Activated naive CD8-positive, alpha-beta T cell (primary cell): ENCODE results near the gene AGBL4.

Source experiments
- H3K27ac Mint-ChIP-seq: one replicate; pipeline ENCODE4 v1.8.0; 2021; ENCODE audit warnings: mixed read lengths
- H3K27me3 Mint-ChIP-seq: one replicate; pipeline ENCODE4 v1.8.0; 2021; ENCODE audit warnings: mixed read lengths
- H3K36me3 Mint-ChIP-seq: one replicate; pipeline ENCODE4 v1.8.0; 2021; ENCODE audit warnings: mixed read lengths
- H3K4me1 Mint-ChIP-seq: one replicate; pipeline ENCODE4 v1.8.0; 2021; ENCODE audit warnings: low read depth, mixed read lengths
- H3K4me3 Mint-ChIP-seq: one replicate; pipeline ENCODE4 v1.8.0; 2021; ENCODE audit warnings: mild to moderate bottlenecking, mixed read lengths
- H3K9me3 Mint-ChIP-seq: one replicate; pipeline ENCODE4 v1.8.0; 2021; ENCODE audit warnings: low read depth, mixed read lengths

The AGBL4 gene

DNA sequence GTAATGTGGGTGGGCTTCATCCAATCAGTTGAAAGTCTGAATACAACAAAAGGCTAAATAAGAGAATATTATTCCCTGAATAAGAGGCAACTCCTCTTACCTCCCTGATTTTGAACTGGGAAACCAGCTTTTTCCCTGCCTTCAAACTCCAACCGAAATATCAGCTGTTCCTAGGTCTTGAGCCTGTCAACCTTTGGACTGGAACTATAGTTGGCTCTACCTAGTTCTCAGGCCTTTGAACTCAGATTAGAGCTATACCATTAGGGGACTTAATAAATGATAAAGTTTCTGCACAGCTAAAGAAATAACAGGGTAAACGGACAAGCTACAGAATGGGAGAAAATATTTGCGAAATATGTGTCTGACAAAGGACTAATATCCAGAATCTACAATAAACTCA, 1203.3 kb downstream of the AGBL4 start:
- Mint-ChIP-seq H3K4me1 (no peaks in the 10 kb centered on the region), H3K9me3 (no peaks in the 10 kb centered on the region)

DNA sequence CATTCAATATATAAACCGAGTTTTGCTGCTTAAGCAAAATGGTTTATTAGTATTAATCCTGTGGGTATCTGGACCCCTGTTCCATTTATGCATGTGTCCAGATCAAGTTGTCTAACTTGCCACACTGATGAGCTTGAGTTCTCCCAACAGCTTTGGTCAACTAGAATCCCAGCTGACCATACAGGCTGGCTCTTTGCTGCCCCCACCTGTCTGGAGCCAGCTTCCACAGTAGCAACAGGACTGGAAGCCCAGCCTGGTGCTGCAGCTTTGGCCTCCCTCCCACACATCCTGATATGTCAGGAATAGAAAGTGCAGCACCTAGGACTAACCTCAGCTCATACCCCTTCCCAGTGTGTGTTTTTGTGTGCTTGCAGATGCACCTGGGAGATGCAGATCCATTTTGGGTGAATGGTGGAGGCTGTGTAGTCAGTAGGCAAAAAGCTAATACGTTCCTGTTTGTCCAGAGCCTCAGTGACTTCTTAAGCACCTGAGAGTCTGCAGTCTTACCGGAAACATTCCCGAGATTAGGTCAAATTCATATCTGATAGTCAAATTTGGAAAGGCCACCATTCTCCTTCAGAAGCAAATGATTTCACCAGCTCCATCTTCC, 1206.1 kb downstream of the AGBL4 start:
- Mint-ChIP-seq H3K9me3 (no peaks in the 10 kb centered on the region), H3K4me3 (no peak overlapping the region), H3K4me1 (no peaks in the 10 kb centered on the region), H3K36me3 (no peaks in the 10 kb centered on the region), H3K27me3 (peaks cover 9% of the 10 kb centered on the region), H3K27ac (no peak overlapping the region)

More for the DNA sequence above, 1203.3 kb downstream of the AGBL4 start:
- H3K4me3 Mint-ChIP-seq: no peak overlapping the region
- peaks cover 7% of the 10 kb centered on the region for H3K27me3 Mint-ChIP-seq
- no peak overlapping the region for H3K27ac Mint-ChIP-seq
- H3K36me3 Mint-ChIP-seq: no peaks in the 10 kb centered on the region

DNA sequence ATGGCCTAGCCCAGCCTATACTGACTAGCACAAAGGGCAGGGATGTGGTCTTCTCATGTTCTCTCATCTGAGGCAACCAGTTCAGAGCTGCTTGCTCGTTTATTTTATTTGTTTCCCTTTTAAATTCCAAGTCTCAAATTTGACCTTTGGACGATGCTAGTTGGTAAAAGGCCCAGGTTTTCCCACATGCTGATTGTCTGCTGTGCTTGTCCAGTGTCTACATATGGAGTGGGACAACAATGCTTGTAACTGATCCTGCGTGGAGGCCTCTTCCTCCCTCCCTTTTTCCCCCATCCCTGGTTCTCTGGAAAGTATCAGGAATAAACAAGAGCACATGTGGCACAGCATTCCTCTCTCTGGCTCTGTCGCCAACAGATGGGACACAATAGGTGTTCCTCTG, 1213.0 kb downstream of the AGBL4 start:
- Mint-ChIP-seq H3K9me3 (no peaks in the 10 kb centered on the region), H3K4me1 (no peaks in the 10 kb centered on the region), H3K4me3 (no peak overlapping the region), H3K27me3 (peaks cover 6% of the 10 kb centered on the region), H3K27ac (no peak overlapping the region), H3K36me3 (no peaks in the 10 kb centered on the region)

DNA sequence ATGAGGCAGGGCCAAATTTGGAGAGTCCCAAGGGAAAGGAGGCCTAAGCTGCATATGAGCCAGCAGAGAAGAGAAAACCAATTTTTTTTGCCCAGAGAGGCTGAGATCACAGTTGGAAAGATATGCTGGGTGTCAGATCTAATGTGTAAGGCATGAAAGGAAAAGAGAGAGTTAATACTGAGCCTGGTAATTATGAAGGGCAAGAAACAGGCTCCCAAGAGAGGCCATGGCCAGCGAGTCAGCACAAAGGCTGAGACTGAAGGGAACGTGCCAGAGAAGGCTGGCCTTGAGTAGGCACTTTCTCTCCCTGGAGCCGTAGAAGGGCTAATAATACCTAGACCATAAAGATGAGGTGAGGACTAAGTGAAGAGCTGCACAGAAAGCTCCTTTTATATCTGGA, 1215.3 kb downstream of the AGBL4 start:
- Mint-ChIP-seq H3K4me1 (no peaks in the 10 kb centered on the region), H3K9me3 (no peaks in the 10 kb centered on the region), H3K27ac (no peak overlapping the region), H3K27me3 (peaks cover 6% of the 10 kb centered on the region), H3K4me3 (no peak overlapping the region), H3K36me3 (no peaks in the 10 kb centered on the region)

DNA sequence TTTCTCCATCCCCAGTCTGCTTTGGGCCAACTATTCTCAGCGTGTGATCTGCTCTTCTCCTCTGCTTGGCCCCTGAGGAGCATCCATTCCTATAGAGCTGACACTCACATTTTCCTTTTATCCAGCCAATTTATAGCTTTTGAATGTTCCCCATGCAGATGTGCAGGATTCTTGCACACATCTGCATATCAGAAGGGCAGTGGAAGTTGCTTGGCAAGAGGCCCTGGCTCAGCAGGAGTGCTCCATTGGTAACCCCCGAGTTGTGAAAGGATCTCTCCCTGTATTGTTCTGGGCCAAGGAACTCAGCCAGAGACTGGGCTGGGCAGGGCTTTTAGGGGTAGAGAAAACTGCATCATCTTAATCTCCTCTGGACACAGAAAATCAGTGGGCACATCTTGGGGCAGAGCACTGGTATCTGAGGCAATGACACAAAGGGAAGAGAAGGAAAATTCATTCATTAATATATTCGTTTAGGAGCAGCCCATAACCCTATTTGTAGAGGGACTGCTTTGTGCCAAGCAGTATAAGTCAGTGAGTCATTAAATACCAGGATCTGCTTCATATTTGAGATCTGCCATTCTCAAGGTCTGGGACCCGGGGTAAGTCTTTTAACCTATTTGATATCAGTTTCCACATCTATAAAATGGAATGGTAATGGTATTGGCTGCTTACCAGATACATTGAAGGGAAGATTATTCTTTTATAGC, 1216.0 kb downstream of the AGBL4 start:
- no peaks in the 10 kb centered on the region for H3K36me3 Mint-ChIP-seq
- no peak overlapping the region for H3K4me3 Mint-ChIP-seq
- H3K27me3 Mint-ChIP-seq: peaks cover 6% of the 10 kb centered on the region
- H3K4me1 Mint-ChIP-seq: no peaks in the 10 kb centered on the region
- no peak overlapping the region for H3K27ac Mint-ChIP-seq
- no peaks in the 10 kb centered on the region for H3K9me3 Mint-ChIP-seq

DNA sequence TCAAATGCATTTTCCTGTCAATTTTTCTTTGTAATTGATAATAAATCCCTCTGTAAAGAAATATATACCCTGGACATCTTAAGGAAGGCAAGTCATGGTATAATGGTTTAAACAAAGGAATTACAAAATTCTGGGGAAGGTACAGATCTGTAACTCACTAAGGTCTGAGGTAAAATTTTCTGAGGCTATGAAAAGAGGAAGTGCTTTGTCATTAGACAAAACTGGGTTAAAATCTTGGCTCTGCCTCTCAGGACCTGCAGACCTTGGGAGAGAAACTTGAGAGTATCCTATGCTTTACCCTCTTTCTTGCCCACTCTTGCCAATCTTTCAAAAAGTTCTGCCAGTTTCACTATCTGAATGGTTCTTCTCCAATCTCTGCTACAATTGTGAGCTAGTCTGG, 1220.3 kb downstream of the AGBL4 start:
- H3K4me3 Mint-ChIP-seq: no peak overlapping the region
- no peak overlapping the region for H3K27ac Mint-ChIP-seq
- peaks cover 11% of the 10 kb centered on the region for H3K27me3 Mint-ChIP-seq
- no peaks in the 10 kb centered on the region for H3K4me1 Mint-ChIP-seq
- H3K9me3 Mint-ChIP-seq: peaks cover under 1% of the 10 kb centered on the region
- H3K36me3 Mint-ChIP-seq: no peaks in the 10 kb centered on the region

DNA sequence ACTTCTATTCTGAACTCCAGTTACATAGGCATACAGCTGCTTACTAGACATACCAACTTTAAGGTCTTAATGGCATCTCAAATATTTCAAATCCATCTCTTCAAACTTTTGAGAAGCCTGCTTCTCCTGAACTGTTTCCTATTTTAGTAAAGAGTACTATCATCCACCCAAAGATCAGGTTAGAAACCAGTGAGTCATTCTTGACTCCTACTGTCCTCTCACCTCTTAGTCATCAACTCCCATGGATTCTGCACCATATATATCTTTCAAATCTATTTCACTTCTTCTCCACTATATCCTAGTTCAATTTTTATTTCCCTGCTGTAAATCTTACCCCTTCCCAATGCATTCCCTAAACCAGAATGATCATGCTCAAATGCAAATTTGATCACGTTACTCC, 1228.9 kb downstream of the AGBL4 start:
- H3K36me3 Mint-ChIP-seq: no peaks in the 10 kb centered on the region
- H3K4me3 Mint-ChIP-seq: no peak overlapping the region
- no peaks in the 10 kb centered on the region for H3K4me1 Mint-ChIP-seq
- H3K9me3 Mint-ChIP-seq: peaks cover 4% of the 10 kb centered on the region
- peaks cover 7% of the 10 kb centered on the region for H3K27me3 Mint-ChIP-seq
- H3K27ac Mint-ChIP-seq: no peak overlapping the region

DNA sequence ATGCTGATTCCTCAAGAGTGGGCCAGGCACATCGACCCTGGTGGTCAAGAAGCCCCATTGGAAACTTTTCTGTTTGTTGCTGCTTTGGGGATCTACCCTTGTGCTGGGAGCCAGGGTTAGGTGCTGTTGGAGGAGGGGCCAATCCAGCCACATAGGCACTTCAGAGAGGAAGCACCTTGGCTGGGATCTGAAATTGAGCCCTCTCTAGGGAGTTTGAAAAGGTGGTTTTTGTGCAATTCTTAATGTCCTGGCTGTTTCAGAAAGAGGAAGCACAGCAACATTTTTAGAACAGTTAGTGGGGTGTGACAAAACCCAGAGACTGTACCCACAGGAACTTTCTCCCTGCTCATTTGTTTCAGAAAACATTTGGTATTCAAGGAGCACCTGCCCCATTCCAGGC, 1229.9 kb downstream of the AGBL4 start:
- Mint-ChIP-seq H3K36me3 (no peaks in the 10 kb centered on the region), H3K4me3 (no peak overlapping the region), H3K27me3 (peaks cover 7% of the 10 kb centered on the region), H3K9me3 (peaks cover 4% of the 10 kb centered on the region), H3K4me1 (no peaks in the 10 kb centered on the region), H3K27ac (no peak overlapping the region)

DNA sequence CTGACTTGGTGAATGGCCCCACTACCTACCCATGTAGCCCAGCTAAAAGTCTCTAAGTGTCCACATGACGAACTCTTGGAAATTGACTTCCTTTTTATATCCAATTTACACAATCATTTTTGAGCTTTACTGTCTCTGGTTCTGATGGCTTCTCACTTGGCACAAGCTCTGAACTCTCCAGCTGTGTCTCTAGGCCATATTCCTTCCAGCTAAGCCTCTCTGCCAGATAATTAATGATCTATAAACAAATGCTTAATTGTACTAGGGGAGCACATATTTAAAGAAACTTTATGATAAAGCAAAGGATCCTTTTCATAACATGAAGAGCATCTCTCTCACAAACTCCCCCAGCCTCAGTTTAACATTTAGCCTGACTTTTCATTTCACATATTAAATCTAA, 1230.8 kb downstream of the AGBL4 start:
- Mint-ChIP-seq H3K9me3 (no peaks in the 10 kb centered on the region), H3K4me1 (no peaks in the 10 kb centered on the region), H3K4me3 (no peak overlapping the region), H3K36me3 (no peaks in the 10 kb centered on the region), H3K27ac (no peak overlapping the region), H3K27me3 (peaks cover 4% of the 10 kb centered on the region)

DNA sequence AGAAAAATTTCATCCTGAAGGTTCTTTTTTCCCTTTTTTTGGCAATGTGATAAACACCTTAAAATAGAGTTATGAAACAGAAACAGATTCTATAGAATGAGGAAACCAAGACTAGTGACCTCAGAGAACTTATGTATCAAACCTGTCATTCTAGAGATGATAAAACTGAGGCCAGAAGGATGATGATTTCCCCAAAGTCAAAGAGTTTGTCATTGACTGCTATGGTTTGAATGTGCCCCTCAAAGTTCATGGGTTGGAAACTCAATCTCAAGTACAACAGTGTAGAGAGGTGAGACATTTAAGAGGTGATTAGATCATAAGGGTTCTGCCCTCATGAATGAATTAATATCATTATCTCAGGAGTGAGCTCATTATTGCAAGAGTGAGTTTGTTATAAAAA, 1233.4 kb downstream of the AGBL4 start:
- H3K9me3 Mint-ChIP-seq: no peaks in the 10 kb centered on the region
- H3K36me3 Mint-ChIP-seq: no peaks in the 10 kb centered on the region
- H3K4me3 Mint-ChIP-seq: no peak overlapping the region
- H3K27ac Mint-ChIP-seq: no peak overlapping the region
- no peaks in the 10 kb centered on the region for H3K4me1 Mint-ChIP-seq
- peaks cover 4% of the 10 kb centered on the region for H3K27me3 Mint-ChIP-seq

DNA sequence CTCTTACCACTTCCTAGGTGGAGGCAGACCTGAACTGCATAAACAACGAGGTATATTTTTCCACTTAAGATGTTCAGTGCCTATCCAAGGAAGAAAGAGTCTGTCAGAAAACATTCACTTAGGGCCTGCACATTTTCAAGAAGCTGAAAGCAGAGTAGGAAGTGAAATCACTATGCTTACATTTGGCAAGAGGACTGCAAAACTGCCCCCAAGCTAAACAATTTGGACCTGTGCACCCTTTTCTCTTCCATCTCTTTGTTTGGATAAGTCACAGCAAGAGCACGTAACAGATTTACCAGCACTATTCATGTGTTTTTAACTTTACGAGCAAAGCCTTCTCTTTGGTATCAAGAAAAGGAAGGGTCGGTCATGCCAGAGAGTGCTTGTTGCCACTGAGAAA, 1233.9 kb downstream of the AGBL4 start:
- Mint-ChIP-seq H3K4me1 (no peaks in the 10 kb centered on the region), H3K36me3 (no peaks in the 10 kb centered on the region), H3K4me3 (no peak overlapping the region), H3K27ac (no peak overlapping the region), H3K27me3 (peaks cover 4% of the 10 kb centered on the region), H3K9me3 (no peaks in the 10 kb centered on the region)

DNA sequence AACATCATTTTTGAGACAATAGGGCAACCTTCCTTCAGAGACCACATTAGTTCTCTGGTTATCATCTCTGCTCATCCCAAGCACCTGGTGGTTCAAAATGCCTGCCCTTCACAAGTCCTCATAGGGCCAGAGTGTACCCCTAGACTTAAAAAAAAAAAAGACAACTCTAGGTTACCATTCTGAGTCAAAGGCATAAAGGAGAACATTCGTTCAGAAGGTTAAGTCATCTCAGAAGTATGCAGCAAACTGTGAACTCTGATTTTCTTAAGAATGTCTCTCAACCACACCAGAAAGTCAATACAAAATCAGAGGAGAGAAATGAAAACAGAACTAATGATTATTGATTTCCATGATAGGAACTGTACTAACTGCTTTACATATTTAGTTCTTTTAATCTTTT, 1237.9 kb downstream of the AGBL4 start:
- H3K4me3 Mint-ChIP-seq: no peak overlapping the region
- H3K36me3 Mint-ChIP-seq: no peaks in the 10 kb centered on the region
- peaks cover 2% of the 10 kb centered on the region for H3K27me3 Mint-ChIP-seq
- no peaks in the 10 kb centered on the region for H3K9me3 Mint-ChIP-seq
- no peak overlapping the region for H3K27ac Mint-ChIP-seq
- H3K4me1 Mint-ChIP-seq: no peaks in the 10 kb centered on the region

DNA sequence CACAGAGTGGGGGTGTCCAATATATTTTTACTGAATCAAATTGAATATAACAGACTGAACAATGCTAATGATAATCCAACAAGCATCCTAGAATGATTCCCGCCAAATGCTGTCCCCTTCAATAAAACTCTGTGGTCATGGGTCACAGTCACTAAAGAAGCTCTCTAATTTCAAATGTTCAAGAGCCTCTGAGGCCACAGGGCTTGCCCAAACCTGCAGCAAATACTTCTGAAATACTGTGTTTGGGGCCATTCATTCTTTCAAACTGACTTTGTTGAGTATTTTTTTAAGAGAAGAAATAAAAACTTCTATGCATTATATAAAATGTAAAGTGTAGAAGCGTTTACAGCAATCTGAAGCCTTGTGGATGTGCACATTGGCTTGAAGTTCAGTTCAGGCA, 1239.5 kb downstream of the AGBL4 start:
- Mint-ChIP-seq H3K36me3 (no peaks in the 10 kb centered on the region), H3K4me3 (no peak overlapping the region), H3K27me3 (peaks cover 2% of the 10 kb centered on the region), H3K27ac (no peak overlapping the region), H3K4me1 (no peaks in the 10 kb centered on the region), H3K9me3 (no peaks in the 10 kb centered on the region)

DNA sequence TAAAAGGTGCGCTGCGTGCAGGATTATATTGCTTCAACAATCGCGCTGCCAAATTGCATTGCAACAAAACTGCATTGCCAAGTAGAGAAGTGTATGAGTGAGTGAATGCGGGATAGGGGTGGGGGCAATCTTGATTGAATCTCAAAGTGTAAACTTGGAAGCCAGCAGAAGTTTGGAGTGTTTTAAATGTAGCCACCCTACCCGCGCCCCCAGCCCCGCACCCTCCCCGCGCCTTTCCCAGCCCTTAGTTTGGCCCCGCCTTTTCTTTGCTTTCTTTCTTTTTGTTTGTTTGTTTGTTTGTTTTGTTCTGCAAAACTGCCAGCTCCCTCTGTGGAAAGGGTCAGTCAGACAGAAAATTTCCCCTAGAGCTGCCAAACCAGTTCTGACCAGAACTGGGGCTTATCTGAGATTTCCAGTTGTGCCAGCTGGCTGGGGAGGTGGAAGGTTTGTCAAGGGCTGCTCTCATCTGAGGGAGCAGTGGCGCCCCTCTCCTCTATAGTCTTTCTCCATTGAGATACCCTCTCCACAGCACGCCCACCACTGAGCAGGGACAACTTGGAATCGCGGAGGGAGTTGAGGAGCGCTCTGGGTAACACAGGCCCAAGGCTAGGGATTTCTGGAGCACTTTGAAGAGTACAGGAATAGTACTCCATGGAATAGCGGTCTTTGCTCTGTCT, 1246.4 kb downstream of the AGBL4 start:
- peaks cover under 1% of the 10 kb centered on the region for H3K36me3 Mint-ChIP-seq
- H3K9me3 Mint-ChIP-seq: no peaks in the 10 kb centered on the region
- H3K4me3 Mint-ChIP-seq: peak overlapping the region; percentile 89
- H3K27me3 Mint-ChIP-seq: no peaks in the 10 kb centered on the region
- peaks cover 47% of the 10 kb centered on the region for H3K4me1 Mint-ChIP-seq
- peak overlapping the region; percentile 46 for H3K27ac Mint-ChIP-seq

DNA sequence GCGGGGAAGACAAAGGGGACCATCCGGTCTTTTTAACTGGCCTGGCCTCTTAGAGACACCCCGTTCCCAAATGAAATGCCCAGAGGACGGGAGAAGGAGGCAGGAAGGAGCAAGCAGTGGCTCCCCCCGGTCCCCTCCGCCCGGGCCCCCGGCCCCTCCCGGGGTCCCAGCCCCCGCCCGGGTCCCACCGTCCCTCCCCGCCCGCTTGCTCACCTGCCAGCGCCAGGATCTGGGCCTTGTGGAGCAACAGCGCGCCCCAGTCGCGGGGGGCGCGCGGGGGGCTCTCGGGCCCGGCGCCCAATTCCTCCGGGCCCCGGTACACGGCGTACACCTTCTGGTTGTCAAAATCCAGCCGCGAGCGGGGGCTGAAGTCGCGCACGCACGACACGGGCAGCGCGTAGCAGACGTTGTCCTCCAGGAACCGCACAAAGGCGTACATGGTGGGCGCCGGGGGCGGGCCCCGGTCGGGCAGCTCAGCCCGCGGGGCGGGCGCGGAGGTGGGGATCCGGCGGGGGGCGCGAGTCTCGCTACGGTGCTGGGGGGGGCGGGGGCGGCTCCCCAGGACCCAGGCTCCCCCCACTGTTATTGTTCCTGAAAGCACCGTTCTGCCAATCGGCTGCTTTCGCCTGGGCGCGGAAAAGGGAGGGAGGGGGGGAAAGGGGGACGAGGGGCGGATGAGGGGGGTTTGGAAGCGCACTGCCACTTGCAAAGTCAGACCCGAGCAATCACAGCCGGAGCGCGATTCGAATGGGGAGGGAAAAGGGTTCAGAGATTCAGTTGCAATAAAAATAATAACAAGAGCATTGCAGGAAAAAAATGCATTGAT, 1247.1 kb downstream of the AGBL4 start, which contains the start of gene BEND5:
TSS of gene BEND5 (minus strand) at position 499 of the 826 bp plus-strand sequence. CDS start at position 439, 60 bp downstream.
- H3K27ac Mint-ChIP-seq: peak within 1 kb of the TSS; percentile 83
- peaks cover 54% of the 10 kb centered on the region for H3K4me1 Mint-ChIP-seq
- peaks cover 5% of the 10 kb centered on the region for H3K36me3 Mint-ChIP-seq
- H3K4me3 Mint-ChIP-seq: peak within 1 kb of the TSS; percentile 91
- no peaks in the 10 kb centered on the region for H3K27me3 Mint-ChIP-seq
- no peaks in the 10 kb centered on the region for H3K9me3 Mint-ChIP-seq
